IMR-90 (cell line): ENCODE data around the gene SFT2D2. TPM values are rescaled to one million over a fixed set of nuclear protein-coding genes. Genes with fewer than 3 reads are reported as not detected.

ENCODE experiments used
- ATAC-seq: fragments of 200-7000 bp; cut with Tn5 transposase; 2 replicates; pipeline ENCODE4 v1.9.1; 2020; ENCODE audit warnings: low read depth, mild to moderate bottlenecking, moderate library complexity
- BruUV-seq: library from RNA; stranded (reverse); fragments of 400-500 nt; replicated peaks from 2 replicates; lab custom pipeline; 2021; lab: Mats Ljungman, UMichigan
- CTCF ChIA-PET: fragments of 300-600 bp; formaldehyde crosslinking; extraction: SDS; loops from one replicate; lab custom pipeline; 2021; ENCODE audit warnings: antibody characterized with exemption; lab: Yijun Ruan, JAX
- POLR2A ChIA-PET: fragments of 300-600 bp; sonication (Branson Sonifier 250); formaldehyde crosslinking; loops from one replicate; lab custom pipeline; 2022; ENCODE audit warnings: antibody characterized with exemption; ENCODE audit not compliant: unreplicated experiment; lab: Charles Lee
- DNase-seq: peaks from one replicate; pipeline ENCODE4 v3.0.0; 2013
- H2AFZ ChIP-seq: replicated peaks from 2 replicates; pipeline ENCODE3; 2013; ENCODE audit warnings: low read length, mild to moderate bottlenecking; ENCODE audit not compliant: poor library complexity
- H2AK5ac ChIP-seq: 2 replicates; pipeline ENCODE4 v1.6.1; 2013; ENCODE audit warnings: low read depth, low read length, inconsistent platforms
- H2AK9ac ChIP-seq: replicated peaks from 2 replicates; pipeline ENCODE3; 2013; ENCODE audit warnings: mild to moderate bottlenecking, low read depth, low read length, moderate library complexity; ENCODE audit not compliant: poor library complexity
- H2BK120ac ChIP-seq: 2 replicates; pipeline ENCODE4 v1.6.1; 2013; ENCODE audit warnings: low read depth, low read length, inconsistent platforms
- H2BK15ac ChIP-seq: 3 replicates; pipeline ENCODE4 v1.6.1; 2013; ENCODE audit warnings: low read depth, low read length, inconsistent platforms
- H2BK20ac ChIP-seq: 2 replicates; pipeline ENCODE4 v1.6.1; 2013; ENCODE audit warnings: low read depth, mild to moderate bottlenecking, inconsistent platforms, low read length, moderate library complexity
- H2BK5ac ChIP-seq: 2 replicates; pipeline ENCODE4 v1.6.1; 2013; ENCODE audit warnings: mild to moderate bottlenecking, low read depth, low read length, inconsistent platforms; ENCODE audit not compliant: poor library complexity, severe bottlenecking
- H3K14ac ChIP-seq: replicated peaks from 2 replicates; pipeline ENCODE4 v1.6.1; 2013; ENCODE audit warnings: low read depth, low read length, inconsistent platforms
- H3K18ac ChIP-seq: 2 replicates; pipeline ENCODE4 v1.6.1; 2013; ENCODE audit warnings: low read depth, low read length, control low read depth
- H3K23ac ChIP-seq: 2 replicates; pipeline ENCODE4 v1.6.1; 2013; ENCODE audit warnings: low read depth, low read length, inconsistent platforms
- H3K27ac ChIP-seq: 2 replicates; pipeline ENCODE4 v1.5.1; 2013; ENCODE audit warnings: mild to moderate bottlenecking, control low read depth, low read length; ENCODE audit not compliant: insufficient read depth
- H3K27me3 ChIP-seq: 2 replicates; pipeline ENCODE4 v1.6.1; 2013; ENCODE audit warnings: low read length; ENCODE audit not compliant: control insufficient read depth, insufficient read depth
- H3K36me3 ChIP-seq: 2 replicates; pipeline ENCODE4 v1.6.1; 2013; ENCODE audit warnings: low read length, mixed read lengths; ENCODE audit not compliant: control insufficient read depth, insufficient read depth
- H3K4ac ChIP-seq: 2 replicates; pipeline ENCODE4 v1.6.1; 2013; ENCODE audit warnings: low read depth, low read length, inconsistent platforms
- H3K4me1 ChIP-seq: 2 replicates; pipeline ENCODE4 v1.6.1; 2013; ENCODE audit warnings: low read length, mixed read lengths; ENCODE audit not compliant: control insufficient read depth, insufficient read depth
- H3K4me2 ChIP-seq: 2 replicates; pipeline ENCODE4 v1.6.1; 2013; ENCODE audit warnings: low read depth, mild to moderate bottlenecking, control low read depth, low read length, moderate library complexity
- H3K4me3 ChIP-seq: 2 replicates; pipeline ENCODE4 v1.5.1; 2013; ENCODE audit warnings: low read depth, mild to moderate bottlenecking, control low read depth, low read length, moderate library complexity; ENCODE audit not compliant: insufficient read depth
- H3K56ac ChIP-seq: 2 replicates; pipeline ENCODE4 v1.6.1; 2013; ENCODE audit warnings: low read length, inconsistent platforms; ENCODE audit not compliant: insufficient read depth; ENCODE audit errors: extremely low read depth
- H3K79me1 ChIP-seq, 2 experiments: 2 replicates each; pipeline ENCODE4 v1.6.1; 2013; ENCODE audit warnings: low read length in 2 of 2, inconsistent platforms in 1 of 2, low read depth in 1 of 2
- H3K9ac ChIP-seq: 2 replicates; pipeline ENCODE4 v1.6.1; 2013; ENCODE audit warnings: low read depth, low read length, control low read depth
- H3K9me1 ChIP-seq: 2 replicates; pipeline ENCODE4 v1.6.1; 2013; ENCODE audit warnings: low read length, inconsistent platforms; ENCODE audit not compliant: insufficient read depth
- H3K9me3 ChIP-seq: 2 replicates; pipeline ENCODE4 v1.6.1; 2013; ENCODE audit warnings: low read length; ENCODE audit not compliant: control insufficient read depth, insufficient read depth
- H4K20me1 ChIP-seq: 2 replicates; pipeline ENCODE4 v1.6.1; 2013; ENCODE audit warnings: low read length, inconsistent platforms; ENCODE audit not compliant: insufficient read depth
- H4K5ac ChIP-seq: 2 replicates; pipeline ENCODE4 v1.6.1; 2013; ENCODE audit warnings: mild to moderate bottlenecking, low read depth, low read length, control low read depth
- H4K8ac ChIP-seq, 2 experiments: 2 replicates each; pipeline ENCODE4 v1.6.1; 2013; ENCODE audit warnings: low read depth in 2 of 2, low read length in 2 of 2, control low read depth in 1 of 2, inconsistent platforms in 1 of 2
- H4K91ac ChIP-seq: 2 replicates; pipeline ENCODE4 v1.6.1; 2013; ENCODE audit warnings: low read depth, low read length, inconsistent platforms; ENCODE audit not compliant: insufficient read depth
- BHLHE40 ChIP-seq: fragments of 150-350 bp; IDR thresholded peaks from 2 replicates; pipeline ENCODE4 v1.6.1; 2016; ENCODE audit warnings: mild to moderate bottlenecking, low read depth, low read length
- CEBPB ChIP-seq: IDR thresholded peaks from 2 replicates; pipeline ENCODE4 v1.6.1; 2012; ENCODE audit warnings: low read depth, low read length, improper control_type of control experiment
- FOS ChIP-seq: fragments of 150-350 bp; IDR thresholded peaks from 2 replicates; pipeline ENCODE4 v1.6.1; 2016; ENCODE audit warnings: low read depth, low read length
- MAZ ChIP-seq: IDR thresholded peaks from 2 replicates; pipeline ENCODE4 v1.6.1; 2012; ENCODE audit warnings: low read depth, mild to moderate bottlenecking, low read length, improper control_type of control experiment, moderate library complexity, borderline replicate concordance
- MXI1 ChIP-seq: IDR thresholded peaks from 2 replicates; pipeline ENCODE4 v1.6.1; 2012; ENCODE audit warnings: low read depth, mild to moderate bottlenecking, low read length, moderate library complexity, borderline replicate concordance
- NFE2L2 ChIP-seq: fragments of 150-350 bp; IDR thresholded peaks from 2 replicates; pipeline ENCODE4 v1.6.1; 2016; ENCODE audit warnings: low read depth, mild to moderate bottlenecking, low read length
- POLR2A ChIP-seq: IDR thresholded peaks from 2 replicates; pipeline ENCODE4 v1.6.1; 2012; ENCODE audit warnings: mild to moderate bottlenecking, low read depth, low read length
- RAD21 ChIP-seq: IDR thresholded peaks from 2 replicates; pipeline ENCODE4 v1.6.1; 2012; ENCODE audit warnings: low read length, improper control_type of control experiment
- RCOR1 ChIP-seq: IDR thresholded peaks from 2 replicates; pipeline ENCODE4 v1.6.1; 2012; ENCODE audit warnings: mild to moderate bottlenecking, low read length, improper control_type of control experiment; ENCODE audit not compliant: insufficient replicate concordance
- RFX5 ChIP-seq: IDR thresholded peaks from 2 replicates; pipeline ENCODE4 v1.8.0; 2012; ENCODE audit warnings: low read depth, mild to moderate bottlenecking, low read length, moderate library complexity
- SMC3 ChIP-seq: fragments of 150-350 bp; IDR thresholded peaks from 2 replicates; pipeline ENCODE4 v1.6.1; 2016; ENCODE audit warnings: low read depth, mild to moderate bottlenecking, antibody characterized with exemption, low read length, moderate library complexity
- USF2 ChIP-seq: fragments of 150-350 bp; IDR thresholded peaks from 2 replicates; pipeline ENCODE4 v1.6.1; 2017; ENCODE audit warnings: mild to moderate bottlenecking, antibody characterized with exemption, low read length, low read depth
- WGBS, 2 experiments: methylation state at CpG; one replicate each; pipeline versions ENCODE4 v1.1.5 to v1.1.7; 2013; ENCODE audit warnings: missing lambda C conversion rate in 2 of 2; ENCODE audit not compliant: insufficient read length in 1 of 2; ENCODE audit errors: extremely low coverage in 2 of 2; 5-methylcytosine and 5-hydroxymethylcytosine counted together
- dilution Hi-C: fragments of 300-500 bp; cut with HindIII; formaldehyde crosslinking; loops from one replicate; pipeline ENCODE4 v1.14.3; 2018; ENCODE audit warnings: low sequenced_read_pairs; ENCODE audit not compliant: unreplicated experiment
- in situ Hi-C: fragments of 300-500 bp; cut with MboI; formaldehyde crosslinking; loops from 3 replicates; pipeline ENCODE4 v1.14.3; 2019; ENCODE audit warnings: low sequenced_read_pairs, inconsistent platforms, mixed read lengths
- intact Hi-C: fragments of 100-400 bp; cut with micrococcal nuclease; formaldehyde crosslinking; loops from 2 replicates; pipeline ENCODE4 v1.10.0; 2022
- polyA plus RNA-seq, 3 experiments: library from polyadenylated mRNA; depleted of rRNA; stranded (reverse); fragments of >200 nt; gene quantifications; 2 replicates each; pipeline ENCODE4 v1.2.3, GENCODE V29; 2012; ENCODE audit warnings: low replicate concordance in 1 of 3
- total RNA-seq: library from RNA; depleted of rRNA; stranded (reverse); fragments of >200 nt; gene quantifications from 2 replicates; pipeline ENCODE4 v1.2.3, GENCODE V29; 2012
- TF ChIP-seq, protein P1 (sequence below): fragments of 150-350 bp; IDR thresholded peaks from 2 replicates; pipeline ENCODE4 v1.6.1; 2016; ENCODE audit warnings: low read depth, mild to moderate bottlenecking, low read length, moderate library complexity, borderline replicate concordance
- TF ChIP-seq, protein P2 (sequence below): conservative IDR thresholded peaks from 2 replicates; pipeline ENCODE4 v1.5.1; 2012; ENCODE audit warnings: mild to moderate bottlenecking, low read depth, low read length, improper control_type of control experiment

The SFT2D2 gene
- total and polyA plus RNA-seq, 2 of the 4 experiments (the other 2 are of a cell fraction): 11.1 to 37.6 TPM

GRCh38 chr1:168190403-168190802, 35.4 kb upstream of the SFT2D2 start:
- Histone ChIP-seq H4K8ac (no peak overlapping the region), H3K27ac (no peak overlapping the region), H3K18ac (no peak overlapping the region), H4K5ac (no peak overlapping the region), H2BK15ac (no peak overlapping the region), H2BK5ac (no peak overlapping the region), H4K91ac (no peak overlapping the region), H3K4me2 (no peak overlapping the region), H2AK9ac (no peak overlapping the region), H3K9me3 (no peaks in the 10 kb centered on the region), H3K4me3 (no peak overlapping the region), H3K23ac (no peak overlapping the region), H4K20me1 (no peaks in the 10 kb centered on the region), H3K56ac (no peak overlapping the region), H3K4ac (no peak overlapping the region), H3K9ac (no peak overlapping the region), H3K4me1 (no peaks in the 10 kb centered on the region), H2AFZ (no peak overlapping the region), H3K14ac (no peak overlapping the region), H2BK120ac (no peak overlapping the region), H3K79me1 (peaks cover 13 to 14% of the 10 kb centered on the region in 2 experiments; a peak in 3 of 4 replicates), H2BK20ac (no peak overlapping the region), H2AK5ac (no peak overlapping the region), H3K9me1 (peaks cover 3% of the 10 kb centered on the region; the same call in 1 of the 2 replicates), H3K27me3 (no peaks in the 10 kb centered on the region), H3K36me3 (peaks cover 9% of the 10 kb centered on the region; the same call in 1 of the 2 replicates)
- intact Hi-C loops: no loop called here
- WGBS, 2 experiments: no CpG with 5 or more reads among the region's 2 CpGs
- no TSS peak for BruUV-seq
- DNase-seq (no peak), ATAC-seq (no peak)
- ChIA-PET POLR2A (no interaction called here), CTCF (no interaction called here)
- dilution Hi-C loops: no loop called here
- in situ Hi-C loops: no loop called here
- TF ChIP-seq, protein P1, sequence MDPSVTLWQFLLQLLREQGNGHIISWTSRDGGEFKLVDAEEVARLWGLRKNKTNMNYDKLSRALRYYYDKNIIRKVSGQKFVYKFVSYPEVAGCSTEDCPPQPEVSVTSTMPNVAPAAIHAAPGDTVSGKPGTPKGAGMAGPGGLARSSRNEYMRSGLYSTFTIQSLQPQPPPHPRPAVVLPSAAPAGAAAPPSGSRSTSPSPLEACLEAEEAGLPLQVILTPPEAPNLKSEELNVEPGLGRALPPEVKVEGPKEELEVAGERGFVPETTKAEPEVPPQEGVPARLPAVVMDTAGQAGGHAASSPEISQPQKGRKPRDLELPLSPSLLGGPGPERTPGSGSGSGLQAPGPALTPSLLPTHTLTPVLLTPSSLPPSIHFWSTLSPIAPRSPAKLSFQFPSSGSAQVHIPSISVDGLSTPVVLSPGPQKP: no peak
- TF ChIP-seq MXI1 (no peak), RCOR1 (no peak), POLR2A (no peak), SMC3 (no peak), NFE2L2 (no peak), USF2 (no peak), CEBPB (no peak), BHLHE40 (no peak), RFX5 (no peak), RAD21 (no peak), FOS (no peak), MAZ (no peak)
- TF ChIP-seq, protein P2, sequence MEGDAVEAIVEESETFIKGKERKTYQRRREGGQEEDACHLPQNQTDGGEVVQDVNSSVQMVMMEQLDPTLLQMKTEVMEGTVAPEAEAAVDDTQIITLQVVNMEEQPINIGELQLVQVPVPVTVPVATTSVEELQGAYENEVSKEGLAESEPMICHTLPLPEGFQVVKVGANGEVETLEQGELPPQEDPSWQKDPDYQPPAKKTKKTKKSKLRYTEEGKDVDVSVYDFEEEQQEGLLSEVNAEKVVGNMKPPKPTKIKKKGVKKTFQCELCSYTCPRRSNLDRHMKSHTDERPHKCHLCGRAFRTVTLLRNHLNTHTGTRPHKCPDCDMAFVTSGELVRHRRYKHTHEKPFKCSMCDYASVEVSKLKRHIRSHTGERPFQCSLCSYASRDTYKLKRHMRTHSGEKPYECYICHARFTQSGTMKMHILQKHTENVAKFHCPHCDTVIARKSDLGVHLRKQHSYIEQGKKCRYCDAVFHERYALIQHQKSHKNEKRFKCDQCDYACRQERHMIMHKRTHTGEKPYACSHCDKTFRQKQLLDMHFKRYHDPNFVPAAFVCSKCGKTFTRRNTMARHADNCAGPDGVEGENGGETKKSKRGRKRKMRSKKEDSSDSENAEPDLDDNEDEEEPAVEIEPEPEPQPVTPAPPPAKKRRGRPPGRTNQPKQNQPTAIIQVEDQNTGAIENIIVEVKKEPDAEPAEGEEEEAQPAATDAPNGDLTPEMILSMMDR: no peak
